HL-60 (cell line): ENCODE measurements around the gene ZDHHC5.

Experiments
- CTCF ChIP-seq: IDR thresholded peaks from one replicate; pipeline ENCODE4 v1.5.1; 2011; ENCODE audit warnings: low read length, control low read depth, inconsistent platforms; ENCODE audit not compliant: insufficient read depth
- GABPA ChIP-seq: IDR thresholded peaks from 2 replicates; pipeline ENCODE4 v1.6.1; 2012; ENCODE audit warnings: low read depth
- POLR2AphosphoS5 ChIP-seq: IDR thresholded peaks from 2 replicates; pipeline ENCODE4 v1.6.1; 2012; ENCODE audit warnings: low read depth
- REST ChIP-seq: IDR thresholded peaks from 2 replicates; pipeline ENCODE4 v1.6.1; 2012; ENCODE audit warnings: low read depth; ENCODE audit not compliant: insufficient replicate concordance

- no peak for TF ChIP-seq CTCF
- TF ChIP-seq POLR2AphosphoS5 = peak; percentile 99
- peak; percentile 56 for TF ChIP-seq REST
- TF ChIP-seq GABPA = peak; percentile 97
These were observed 73.5 kb downstream of the ZDHHC5 start, which contains the start of gene SELENOH for GRCh38 chr11:57741132-57742086.
